Parathyroid adenoma (tissue), 2 donors: Measurements from ENCODE around the gene C6orf52.

Source experiments
- H2AFZ ChIP-seq: fragments of 300-600 bp; sonication (generic); one replicate; pipeline ENCODE4 v1.7.0; 2017; ENCODE audit warnings: antibody characterized with exemption, mild to moderate bottlenecking
- H3K27ac ChIP-seq: fragments of 300-600 bp; sonication (generic); one replicate; pipeline ENCODE4 v1.7.0; 2017
- H3K27me3 ChIP-seq: fragments of 300-600 bp; sonication (generic); one replicate; pipeline ENCODE4 v1.7.0; 2017; ENCODE audit warnings: low read length; ENCODE audit not compliant: control insufficient read depth, insufficient read depth
- H3K36me3 ChIP-seq: fragments of 300-600 bp; sonication (generic); one replicate; pipeline ENCODE4 v1.7.0; 2017; ENCODE audit warnings: low read length; ENCODE audit not compliant: control insufficient read depth, insufficient read depth
- H3K4me1 ChIP-seq: fragments of 300-600 bp; sonication (generic); one replicate; pipeline ENCODE4 v1.7.0; 2017; ENCODE audit warnings: control low read depth
- H3K4me2 ChIP-seq: fragments of 300-600 bp; sonication (generic); one replicate; pipeline ENCODE4 v1.7.0; 2017; ENCODE audit warnings: low read length
- H3K4me3 ChIP-seq: fragments of 300-600 bp; sonication (generic); one replicate; pipeline ENCODE4 v1.7.0; 2017; ENCODE audit warnings: low read depth, low read length
- H3K79me2 ChIP-seq: fragments of 300-600 bp; sonication (generic); one replicate; pipeline ENCODE4 v1.7.0; 2017; ENCODE audit warnings: control low read depth
- H3K9ac ChIP-seq: fragments of 300-600 bp; sonication (generic); one replicate; pipeline ENCODE4 v1.7.0; 2017; ENCODE audit warnings: mild to moderate bottlenecking
- H3K9me3 ChIP-seq: fragments of 300-600 bp; sonication (generic); one replicate; pipeline ENCODE4 v1.7.0; 2017; ENCODE audit warnings: low read length; ENCODE audit not compliant: control insufficient read depth
- CTCF ChIP-seq: fragments of 300-600 bp; sonication (generic); IDR thresholded peaks from one replicate; pipeline ENCODE4 v1.7.0; 2017; ENCODE audit warnings: antibody characterized with exemption, mild to moderate bottlenecking
- donor health status: primary hyperparathyroidism.

C6orf52 gene

GRCh38 chr6:10643201-10643651 lies 51.2 kb downstream of the C6orf52 start:
- Histone ChIP-seq H3K4me2 (no peak overlapping the region), H3K36me3 (no peaks in the 10 kb centered on the region), H3K27ac (no peak overlapping the region), H3K9ac (no peak overlapping the region), H3K79me2 (no peaks in the 10 kb centered on the region), H3K4me1 (no peaks in the 10 kb centered on the region), H3K27me3 (no peaks in the 10 kb centered on the region), H2AFZ (no peak overlapping the region), H3K9me3 (no peaks in the 10 kb centered on the region), H3K4me3 (no peak overlapping the region)
- TF ChIP-seq CTCF, result no peak

GRCh38 chr6:10641528-10641927 lies 52.9 kb downstream of the C6orf52 start:
- no peaks in the 10 kb centered on the region for H3K4me1 ChIP-seq
- H3K27me3 ChIP-seq, result no peaks in the 10 kb centered on the region
- H3K27ac ChIP-seq, result no peak overlapping the region
- H3K9ac ChIP-seq, result no peak overlapping the region
- H3K36me3 ChIP-seq, result no peaks in the 10 kb centered on the region
- H3K9me3 ChIP-seq, result no peaks in the 10 kb centered on the region
- no peak overlapping the region for H2AFZ ChIP-seq
- no peaks in the 10 kb centered on the region for H3K79me2 ChIP-seq
- TF ChIP-seq CTCF, result no peak
- no peak overlapping the region for H3K4me3 ChIP-seq
- no peak overlapping the region for H3K4me2 ChIP-seq

DNA sequence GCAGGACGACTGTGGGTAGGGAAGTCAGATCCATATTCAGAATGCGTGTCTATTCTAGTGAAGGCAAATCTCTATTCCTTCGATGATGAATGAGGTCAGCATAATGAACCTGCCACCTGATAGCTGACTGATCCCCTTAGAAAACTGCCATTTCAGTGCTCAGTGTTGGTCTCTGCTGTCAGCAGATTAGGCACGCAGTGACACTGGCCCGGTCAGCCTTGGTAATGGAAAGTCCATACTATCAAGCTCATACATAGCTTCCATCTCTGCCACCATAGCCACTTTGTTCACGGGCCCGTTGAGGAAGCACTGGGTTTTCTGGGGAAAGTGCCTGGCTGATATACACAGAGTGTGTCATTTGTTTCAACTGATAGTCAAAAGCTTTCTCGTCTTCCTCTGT lies 54.0 kb downstream of the C6orf52 start:
- Histone ChIP-seq H3K79me2 (no peaks in the 10 kb centered on the region), H3K4me1 (no peaks in the 10 kb centered on the region)
- no peak for TF ChIP-seq CTCF

GRCh38 chr6:10633216-10633615 lies 61.2 kb downstream of the C6orf52 start:
- Histone ChIP-seq H3K4me3 (no peak overlapping the region), H3K27ac (no peak overlapping the region), H3K9ac (no peak overlapping the region), H3K27me3 (no peaks in the 10 kb centered on the region), H2AFZ (no peak overlapping the region), H3K9me3 (no peaks in the 10 kb centered on the region), H3K4me1 (no peaks in the 10 kb centered on the region), H3K4me2 (no peak overlapping the region), H3K79me2 (no peaks in the 10 kb centered on the region), H3K36me3 (no peaks in the 10 kb centered on the region)
- TF ChIP-seq CTCF, result no peak

More for the DNA sequence above, 54.0 kb downstream of the C6orf52 start:
- H3K9me3 ChIP-seq, result no peaks in the 10 kb centered on the region
- no peaks in the 10 kb centered on the region for H3K36me3 ChIP-seq
- H2AFZ ChIP-seq, result no peak overlapping the region
- H3K4me3 ChIP-seq, result no peak overlapping the region
- no peak overlapping the region for H3K4me2 ChIP-seq
- H3K27ac ChIP-seq, result no peak overlapping the region
- H3K9ac ChIP-seq, result no peak overlapping the region
- H3K27me3 ChIP-seq, result no peaks in the 10 kb centered on the region

GRCh38 chr6:10630178-10630577 lies 64.2 kb downstream of the C6orf52 start:
- no peak overlapping the region for H3K4me2 ChIP-seq
- H3K36me3 ChIP-seq, result no peaks in the 10 kb centered on the region
- no peak overlapping the region for H3K27ac ChIP-seq
- no peak overlapping the region for H2AFZ ChIP-seq
- no peaks in the 10 kb centered on the region for H3K27me3 ChIP-seq
- no peaks in the 10 kb centered on the region for H3K4me1 ChIP-seq
- H3K9ac ChIP-seq, result no peak overlapping the region
- TF ChIP-seq CTCF, result no peak
- H3K4me3 ChIP-seq, result no peak overlapping the region
- H3K79me2 ChIP-seq, result no peaks in the 10 kb centered on the region
- no peaks in the 10 kb centered on the region for H3K9me3 ChIP-seq
